Measurements from ENCODE around the gene C11orf98. TPM values are rescaled to one million over a fixed set of nuclear protein-coding genes. Genes with fewer than 3 reads are reported as not detected.

C11orf98 gene
- total and polyA plus RNA-seq, 2 of the 13 experiments (the other 11 are each of a cell fraction or from before 2014, with no cell fraction given) = 30.4 to 91.8 TPM

GRCh38 chr11:62705880-62706849 is 41.2 kb upstream of the C11orf98 start (continued):
- TF ChIP-seq POGK (CRISPR knock-in tag; conservative IDR thresholded peaks at IDR 0.05) (no peak; the same call in 1 of the 2 replicates), ZNF432 (CRISPR knock-in tag; IDR thresholded peaks at IDR 0.05; ENCODE audit: borderline replicate concordance) (no peak), PHF21A (CRISPR knock-in tag; IDR thresholded peaks at IDR 0.05) (no peak), EP300 (IDR thresholded peaks at IDR 0.05; ENCODE audit: low read depth in 2 of 2, low read length in 2 of 2) (no peak), EP300 (CRISPR knock-in tag; IDR thresholded peaks at IDR 0.05; ENCODE audit: borderline replicate concordance) (no peak), NR2C2 (CRISPR knock-in tag; IDR thresholded peaks at IDR 0.05; ENCODE audit: borderline replicate concordance) (no peak; the same call in 1 of the 2 replicates), PPARG (CRISPR knock-in tag; conservative IDR thresholded peaks at IDR 0.05) (no peak), MIER2 (CRISPR knock-in tag; IDR thresholded peaks at IDR 0.05) (no peak), SYNCRIP (IDR thresholded peaks at IDR 0.05; ENCODE audit: insufficient read depth, low read depth, low read length) (no peak), ZNF256 (CRISPR knock-in tag; conservative IDR thresholded peaks at IDR 0.05) (no peak), ZNF207 (IDR thresholded peaks at IDR 0.05; ENCODE audit: borderline replicate concordance) (no peak), TFDP1 (CRISPR knock-in tag; IDR thresholded peaks at IDR 0.05; ENCODE audit: borderline replicate concordance) (no peak), GTF2F1 (IDR thresholded peaks at IDR 0.05; ENCODE audit: low read length) (no peak), ATM (IDR thresholded peaks at IDR 0.05; ENCODE audit: borderline replicate concordance) (no peak), NCOA2 (CRISPR knock-in tag; IDR thresholded peaks at IDR 0.05) (no peak), SAFB2 (CRISPR knock-in tag; IDR thresholded peaks at IDR 0.05; ENCODE audit: borderline replicate concordance, low read depth) (no peak; the same call in 1 of the 2 replicates), FOXA1 (IDR thresholded peaks at IDR 0.05) (no peak), FOXA1 (CRISPR knock-in tag; IDR thresholded peaks at IDR 0.05) (no peak), TMF1 (CRISPR knock-in tag; IDR thresholded peaks at IDR 0.05; ENCODE audit: low read depth) (no peak), THAP11 (CRISPR knock-in tag; IDR thresholded peaks at IDR 0.05) (peak; percentile 69), SNAPC2 (CRISPR knock-in tag; IDR thresholded peaks at IDR 0.05) (0 out of 2 replicates have a peak, but pooled peaks have one; percentile 9), THAP7 (CRISPR knock-in tag; IDR thresholded peaks at IDR 0.05) (peak; percentile 15; the same call in 1 of the 2 replicates), ZNF75D (CRISPR knock-in tag; IDR thresholded peaks at IDR 0.05; ENCODE audit: borderline replicate concordance) (no peak), GTF3A (CRISPR knock-in tag; conservative IDR thresholded peaks at IDR 0.05) (no peak), E2F1 (CRISPR knock-in tag; IDR thresholded peaks at IDR 0.05) (no peak), ZNF891 (CRISPR knock-in tag; IDR thresholded peaks at IDR 0.05) (no peak), NFE2 (CRISPR knock-in tag; IDR thresholded peaks at IDR 0.05) (no peak)

Measured in HepG2 (cell line).